NCI-H2029 treated with DMSO at 0.1 percent for 48 hours (cell line): ENCODE data around the gene DPM2.
A peak's percentile ranks its signal among the peaks of the same experiment; 100 is the strongest.

Experiments
- DNase-seq: peaks from one replicate; lab custom pipeline; 2025; lab: John Stamatoyannopoulos, UW

DPM2 gene

DNA sequence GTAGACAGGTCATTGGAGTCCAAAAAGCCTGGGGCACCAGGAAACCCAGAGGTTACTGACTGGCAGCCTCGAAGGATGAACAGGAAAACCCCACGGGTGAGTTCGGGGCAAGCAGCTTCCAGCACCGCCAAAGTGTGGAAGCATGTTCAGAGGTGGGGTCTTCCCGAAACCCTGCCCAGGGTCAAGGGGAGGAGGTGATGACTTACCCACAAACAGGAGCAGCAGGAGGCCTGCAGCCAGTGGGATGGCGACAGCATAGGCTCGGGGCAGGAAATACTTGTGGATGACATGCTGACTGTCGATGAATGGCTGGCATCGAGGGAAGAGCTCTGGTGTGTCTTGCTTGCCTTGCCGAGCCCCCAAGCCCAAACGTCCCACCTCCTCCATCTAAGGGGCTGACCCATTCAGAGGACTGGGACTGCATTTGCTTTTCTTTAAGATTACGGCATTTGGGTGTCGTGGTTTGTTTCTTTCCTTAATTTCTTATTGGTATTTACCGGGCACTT is 1.3 kb downstream of the DPM2 start:
- no peak for DNase-seq

DNA sequence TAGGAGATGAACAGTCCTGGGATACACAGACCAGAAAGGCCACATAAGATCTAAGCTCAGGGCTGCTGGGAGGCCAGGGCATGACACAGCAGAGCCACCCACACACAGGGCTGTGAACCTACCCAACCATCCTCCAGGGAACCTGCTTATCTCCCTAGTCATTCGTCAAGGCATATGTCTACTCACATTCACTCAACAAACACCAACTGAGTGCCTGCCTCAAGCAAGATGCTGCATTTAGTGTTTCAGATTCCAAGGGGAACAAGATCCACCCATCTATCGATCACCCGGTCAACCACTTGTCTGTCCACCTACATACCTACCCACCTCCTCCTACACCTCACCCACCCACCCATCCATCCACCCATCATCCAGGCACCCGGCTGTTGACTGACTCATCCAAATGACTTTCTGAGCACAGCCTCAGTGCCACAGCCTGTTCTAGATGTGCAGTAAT is 1.9 kb downstream of the DPM2 start:
- no peak for DNase-seq

DNA sequence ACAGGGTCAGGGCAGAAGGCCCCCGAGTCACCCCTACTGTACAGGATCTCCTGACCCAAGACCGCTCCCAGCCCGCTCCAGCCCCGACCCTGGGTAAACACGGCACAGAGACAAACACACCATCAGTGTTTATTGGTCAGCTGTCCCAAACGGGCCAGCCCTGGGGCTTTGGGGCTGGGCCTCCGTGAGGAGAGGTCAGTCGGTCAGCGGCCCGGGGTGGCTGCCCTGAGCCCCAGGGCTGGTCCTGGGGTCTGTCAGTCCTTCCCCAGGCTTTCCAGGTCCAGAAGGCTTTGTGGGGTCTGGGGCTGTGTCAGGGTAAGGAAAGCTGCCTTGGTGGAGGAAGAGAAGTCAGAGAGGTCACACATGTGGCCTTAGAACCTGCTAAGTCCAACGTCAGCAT is 2.7 kb downstream of the DPM2 start:
- no peak for DNase-seq

DNA sequence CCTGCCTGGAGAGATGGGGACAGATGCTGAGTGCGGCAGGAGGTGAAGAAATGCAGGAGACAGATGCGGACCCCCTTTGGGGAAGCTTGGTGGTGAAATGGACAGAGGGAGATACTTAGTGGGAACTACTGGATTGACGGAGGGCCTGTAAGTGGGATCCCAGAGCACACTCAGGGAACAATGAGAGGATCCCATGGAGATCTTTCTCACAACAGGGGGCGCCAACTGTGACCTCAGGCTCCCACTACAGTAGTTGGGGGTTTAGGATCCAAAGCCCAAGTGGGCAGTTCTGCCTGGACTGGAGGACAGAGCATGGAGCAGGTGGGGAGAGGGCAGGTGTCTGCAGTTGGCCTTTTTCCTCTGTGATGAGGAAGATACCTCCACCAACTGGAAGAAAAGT is 3.4 kb downstream of the DPM2 start:
- no peak for DNase-seq

DNA sequence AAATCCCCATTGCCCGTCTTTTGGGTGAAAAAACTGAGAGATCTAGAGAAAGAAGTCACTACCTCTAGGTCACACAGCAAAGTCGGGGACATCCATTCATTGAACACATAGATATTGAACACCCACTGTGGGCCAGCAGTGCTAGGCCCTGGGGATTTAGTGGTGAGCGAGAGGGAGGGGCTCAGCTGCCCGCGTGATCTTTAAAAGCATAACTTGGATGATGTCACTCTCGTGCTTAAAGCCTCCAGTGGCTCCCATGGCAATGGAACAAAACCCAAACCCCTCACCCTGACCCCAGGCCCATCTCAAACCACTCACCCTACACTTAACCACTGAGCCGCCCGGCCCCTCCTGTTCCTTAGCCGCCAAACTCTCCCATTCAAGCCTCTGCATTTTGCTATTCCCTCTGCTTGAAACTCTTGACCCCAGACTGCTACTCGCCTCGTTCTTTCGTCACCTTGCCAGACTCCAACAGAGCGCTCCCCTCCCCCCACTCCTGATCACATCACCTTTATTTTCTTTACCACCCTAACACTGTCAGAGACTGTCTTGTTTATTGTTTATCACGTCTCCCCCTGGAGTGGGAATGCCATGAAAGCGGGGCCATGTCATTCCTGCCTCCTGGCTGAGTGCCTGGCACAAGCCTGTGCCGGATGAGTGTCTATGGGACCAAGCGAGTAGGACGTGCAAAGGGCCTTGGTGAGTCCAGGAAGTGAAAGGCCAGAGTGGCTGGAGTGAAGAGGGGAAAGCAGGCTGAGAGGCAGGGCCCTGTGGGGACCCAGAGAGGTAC is 6.4 kb downstream of the DPM2 start:
- peak; percentile 87 for DNase-seq

DNA sequence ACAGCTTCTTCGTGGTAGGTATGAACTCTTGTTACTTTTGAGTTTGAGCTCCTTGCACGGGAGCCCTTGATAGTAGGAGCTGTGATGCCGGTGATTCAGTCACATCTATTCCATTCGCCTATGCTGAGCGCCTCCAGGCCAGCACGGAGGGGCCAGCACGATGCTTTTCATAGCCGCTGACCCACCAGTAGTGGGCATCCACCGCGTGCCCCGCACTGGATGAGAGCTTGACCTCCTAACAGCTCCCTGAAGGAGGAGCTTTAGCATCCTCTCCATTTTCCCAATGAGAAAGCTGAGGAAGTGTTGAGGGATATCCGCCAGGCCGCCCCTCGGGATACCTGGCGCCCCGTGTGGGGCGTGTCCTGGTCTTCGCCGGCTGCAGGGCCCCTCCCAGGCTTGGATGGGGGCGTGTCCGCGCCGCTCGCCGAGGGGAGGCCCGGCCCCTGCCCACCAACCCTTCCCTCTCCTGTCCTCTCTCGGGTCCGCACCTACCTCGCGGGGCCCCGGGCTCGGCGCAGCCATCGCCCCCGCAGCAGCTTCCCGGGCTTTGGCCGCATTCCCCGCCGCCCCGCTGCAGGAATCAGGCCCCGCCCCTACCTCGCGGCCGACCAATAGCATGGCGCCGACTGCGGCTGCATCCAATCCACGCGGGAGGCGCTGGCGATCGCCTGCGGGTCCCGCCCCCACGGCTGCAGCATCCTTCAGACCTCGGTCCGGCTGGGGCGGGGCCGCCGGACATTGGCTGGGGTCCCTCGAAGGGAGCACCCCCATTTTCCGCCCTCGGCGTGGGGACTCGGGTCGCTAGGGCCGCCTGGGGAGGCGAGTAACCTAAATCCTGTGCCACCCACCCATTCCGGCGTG is 7.2 kb downstream of the DPM2 start, which contains the start of gene PIP5KL1:
TSS of gene PIP5KL1 (minus strand) at position 547 of the 861 bp plus-strand sequence. CDS start at position 522, 25 bp downstream.
- no peak for DNase-seq

DNA sequence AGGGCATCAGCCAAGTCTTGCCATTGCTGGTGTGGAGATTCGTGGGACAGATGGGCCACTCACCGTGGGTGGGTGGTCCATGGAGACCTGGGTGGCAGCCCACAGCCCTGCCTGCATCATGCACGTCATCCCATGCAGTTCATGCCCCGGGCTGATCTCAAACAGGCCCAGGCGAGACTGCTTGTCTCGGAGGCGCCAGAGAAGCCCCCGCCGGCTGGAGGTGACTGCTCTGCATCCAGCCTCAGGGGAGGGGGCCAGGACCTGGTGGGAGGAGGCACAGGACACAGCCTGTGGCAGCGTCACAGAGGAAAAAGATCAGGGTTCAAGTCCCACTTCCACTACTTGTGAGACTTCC is 8.1 kb downstream of the DPM2 start:
- DNase-seq: no peak

DNA sequence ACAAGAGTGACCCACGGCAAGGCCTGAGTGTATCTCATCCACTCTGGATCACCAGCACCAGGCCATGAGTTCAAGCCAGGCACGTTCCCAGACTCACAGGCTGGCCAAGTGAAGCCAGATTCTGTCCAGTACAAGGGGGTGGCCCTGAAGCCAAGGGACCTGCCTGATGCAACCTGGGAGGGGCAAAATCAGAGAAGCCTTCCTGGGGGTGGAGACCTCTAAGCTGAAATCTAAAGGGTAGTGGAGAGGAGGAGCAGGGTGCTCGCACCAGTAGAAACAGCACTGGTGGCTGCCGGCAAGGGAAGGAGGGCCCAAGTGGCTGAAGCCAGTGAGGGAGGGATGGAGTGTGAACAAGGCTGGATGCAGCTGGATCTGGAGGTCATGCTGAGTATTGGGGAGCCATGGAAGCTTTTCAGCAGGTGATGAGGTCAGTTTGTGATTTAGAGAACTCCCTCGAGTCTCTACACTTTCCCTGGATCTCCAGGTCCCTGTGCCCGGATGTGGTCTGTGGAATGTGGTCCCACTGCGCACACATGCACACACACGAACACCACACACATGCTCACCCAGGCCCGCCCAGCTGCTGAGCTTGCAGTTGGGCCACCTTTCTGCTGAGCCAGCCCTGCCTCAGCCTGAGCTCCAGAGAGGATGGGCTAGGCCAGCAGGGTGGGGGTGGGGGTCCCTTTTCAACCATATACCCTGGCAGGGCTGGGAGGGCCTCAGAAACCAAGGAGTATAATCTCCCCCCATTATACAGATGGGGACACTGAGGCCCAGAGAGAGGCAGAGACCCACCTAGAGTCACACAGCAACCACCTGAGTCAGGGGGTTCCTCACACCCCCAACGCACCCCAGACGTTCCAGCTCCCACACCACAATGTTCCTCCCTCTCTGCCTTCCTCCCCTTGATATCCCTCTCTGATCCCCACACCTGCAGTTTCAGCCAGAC is 8.7 kb downstream of the DPM2 start:
- DNase-seq: no peak

DNA sequence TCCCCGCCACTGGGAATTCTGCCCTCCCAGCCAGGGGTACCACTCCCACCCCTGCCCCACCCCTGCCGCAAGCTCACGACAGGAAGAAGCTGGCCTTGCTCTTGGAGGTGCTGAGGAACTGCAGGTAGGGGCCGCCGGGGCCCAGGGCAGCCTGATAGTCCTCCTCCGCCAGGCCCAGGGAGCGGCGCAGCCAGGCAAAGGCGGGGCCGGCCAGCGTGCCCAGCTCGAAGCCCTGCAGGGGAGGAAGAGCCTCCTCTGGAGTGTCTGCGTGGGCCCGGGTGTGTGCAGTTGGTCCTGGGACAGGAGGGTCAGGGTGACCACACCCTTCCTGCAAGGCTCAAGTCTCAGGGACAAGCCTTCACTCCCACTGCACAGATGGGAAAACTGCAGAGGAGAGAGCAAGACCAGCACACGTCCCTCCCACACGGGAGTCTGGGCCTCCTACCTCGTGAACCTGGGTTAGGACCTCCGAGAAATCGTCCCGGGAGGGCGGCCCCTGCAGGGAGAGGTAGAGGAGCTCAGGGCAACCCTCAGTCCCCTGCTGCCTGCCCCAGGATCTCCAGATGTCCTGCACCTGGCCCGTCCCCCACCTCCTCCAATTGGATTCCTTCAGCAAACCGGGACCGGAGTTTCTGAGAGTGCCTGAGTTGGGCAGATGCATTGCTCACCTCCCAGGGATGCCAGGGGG is 9.5 kb downstream of the DPM2 start:
- no peak for DNase-seq

DNA sequence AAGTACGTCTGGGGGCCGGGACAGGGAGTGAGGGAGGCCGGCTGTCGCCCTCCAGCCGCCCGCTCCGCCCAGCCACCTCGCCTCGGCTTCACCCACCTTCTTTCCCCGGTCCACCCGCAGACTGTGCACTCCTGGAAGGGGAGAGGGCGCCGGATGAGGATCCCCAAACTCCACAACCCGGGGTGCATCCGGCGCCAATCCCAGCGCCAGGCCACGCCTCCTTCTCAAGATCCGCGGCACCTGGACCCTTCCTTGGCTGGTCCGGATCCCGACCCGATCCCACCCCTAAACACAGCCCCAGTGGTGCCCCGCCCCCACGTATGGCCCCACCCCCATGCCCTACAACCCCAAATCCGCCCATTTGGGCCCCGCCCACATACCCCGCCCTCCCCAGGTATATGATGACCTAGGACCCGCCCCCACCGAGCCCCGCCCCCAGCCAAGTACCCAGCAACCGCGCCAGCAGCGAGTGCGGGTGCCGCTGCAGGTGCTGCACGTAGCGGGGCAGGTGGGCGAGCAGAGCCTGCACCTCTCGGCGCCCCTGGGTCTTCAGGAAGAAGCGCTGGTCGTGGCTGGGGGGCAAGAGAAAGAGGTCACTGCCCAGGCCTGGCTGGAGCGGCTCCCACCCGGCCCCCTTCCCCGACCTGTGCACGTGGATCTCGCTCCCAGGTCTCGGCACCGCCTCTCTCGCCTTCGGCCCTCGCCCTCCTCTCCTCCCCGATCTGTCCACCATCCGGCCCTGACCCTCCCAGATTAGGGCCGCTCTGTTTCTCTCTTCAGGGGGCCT is 10.3 kb downstream of the DPM2 start:
- no peak for DNase-seq

DNA sequence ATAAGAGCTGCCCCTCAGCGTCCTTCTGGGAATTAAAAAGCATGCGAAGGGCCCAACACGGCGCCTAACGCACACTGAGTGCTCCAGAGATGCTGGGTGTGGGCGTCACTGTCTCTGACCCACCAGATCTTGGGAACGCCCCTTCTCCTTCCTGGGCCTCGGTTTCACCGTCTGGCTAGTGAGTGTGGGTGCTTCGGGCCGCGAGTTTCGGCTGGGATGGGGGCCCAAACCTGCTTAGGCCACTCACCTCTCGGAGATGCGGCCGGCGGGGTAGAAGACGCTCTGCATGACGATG is 10.8 kb downstream of the DPM2 start:
- no peak for DNase-seq

DNA sequence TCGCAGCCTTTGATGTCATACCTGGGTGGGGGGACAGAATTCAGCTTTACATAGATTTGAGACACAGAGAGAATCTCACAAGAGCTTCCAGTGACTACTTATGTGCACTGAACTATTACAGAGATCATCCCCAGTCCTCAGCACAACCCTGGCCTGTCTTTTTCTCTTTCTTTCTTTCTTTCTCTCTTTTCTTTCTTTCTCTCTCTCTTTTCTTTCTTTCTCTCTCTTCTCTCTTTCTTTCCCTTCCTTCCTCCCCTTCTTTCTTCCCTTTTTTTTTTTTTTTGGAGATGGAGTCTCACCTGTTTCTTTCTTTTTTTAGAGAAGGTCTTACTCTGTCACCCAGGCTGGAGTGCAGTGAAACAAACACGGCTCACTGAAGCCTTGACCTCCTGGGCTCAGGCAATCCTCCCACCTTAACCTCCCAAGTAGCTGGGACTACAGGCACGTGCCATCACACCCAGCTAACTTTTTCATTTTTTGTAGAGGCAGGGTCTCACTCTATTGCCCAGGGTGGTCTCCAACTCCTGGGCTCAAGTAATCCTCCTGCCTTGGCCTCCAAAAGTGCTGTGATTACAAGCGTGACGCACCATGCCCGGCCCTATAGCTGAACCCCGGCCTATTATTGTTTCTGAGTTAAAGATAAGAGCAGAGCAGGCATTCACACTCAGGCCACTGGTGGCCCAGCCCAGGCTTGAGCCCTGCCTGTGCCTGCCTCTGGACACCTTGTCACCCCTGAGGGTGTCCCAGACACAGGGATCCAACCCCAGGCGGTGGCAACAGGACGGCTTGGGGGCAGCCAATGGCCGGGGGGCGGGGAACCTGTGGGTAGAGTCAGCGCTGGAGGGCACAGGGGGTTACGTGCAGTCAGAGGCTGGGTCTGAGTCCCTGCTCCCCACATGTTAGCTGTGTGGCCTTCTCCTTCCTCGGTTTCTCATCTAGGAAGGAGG is 11.4 kb downstream of the DPM2 start:
- DNase-seq: no peak

DNA sequence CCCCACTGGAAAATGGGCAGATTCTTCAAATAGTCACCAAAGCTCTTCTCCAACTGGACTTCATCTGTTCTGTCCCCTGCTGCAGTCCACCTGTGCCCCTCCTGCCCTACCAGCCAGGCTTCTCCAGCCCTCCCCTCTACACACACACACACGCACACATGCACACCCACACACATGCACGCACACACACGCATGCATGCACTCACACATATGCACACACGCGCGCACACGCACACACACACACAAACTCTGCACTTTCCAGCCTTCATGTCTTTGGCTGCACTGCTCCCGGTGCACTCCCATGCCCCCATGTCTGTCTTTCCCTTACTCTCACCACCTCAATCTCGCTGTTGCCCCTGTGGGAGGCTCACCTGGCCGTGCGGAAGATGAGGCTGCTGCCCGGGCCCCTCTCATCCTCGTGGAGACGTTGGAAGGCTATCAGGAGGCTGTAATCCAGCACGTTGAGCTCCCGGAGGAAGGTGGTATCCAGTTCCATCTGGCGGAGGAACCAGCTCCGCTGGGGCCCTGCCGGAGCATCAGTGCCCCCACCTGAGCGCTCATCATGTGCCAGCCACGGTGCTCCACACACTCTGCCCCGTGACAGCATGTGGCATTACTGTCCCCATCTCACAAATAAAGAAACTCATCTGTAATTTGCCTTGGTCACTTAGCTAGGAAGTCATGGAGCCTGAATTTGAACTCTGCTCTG is 12.8 kb downstream of the DPM2 start:
- DNase-seq: no peak

DNA sequence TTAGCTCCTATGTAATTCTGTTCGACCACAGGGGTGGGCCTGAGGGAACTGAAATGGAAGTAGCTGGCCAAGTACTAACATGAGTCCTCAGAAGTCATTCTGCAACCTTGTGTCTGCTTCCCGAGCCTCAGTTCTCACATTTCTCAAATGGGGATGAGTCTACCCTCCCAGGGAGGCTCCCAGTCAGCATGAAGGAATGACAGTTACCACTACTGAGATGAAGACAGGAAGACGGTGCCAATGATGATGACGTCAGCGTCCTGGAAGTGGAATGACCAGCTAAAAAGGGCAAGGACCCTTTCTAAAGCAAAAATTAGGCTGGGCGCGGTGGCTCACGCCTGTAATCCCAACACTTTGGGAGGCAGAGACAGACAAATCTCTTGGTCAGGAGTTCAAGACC is 13.9 kb downstream of the DPM2 start:
- no peak for DNase-seq

DNA sequence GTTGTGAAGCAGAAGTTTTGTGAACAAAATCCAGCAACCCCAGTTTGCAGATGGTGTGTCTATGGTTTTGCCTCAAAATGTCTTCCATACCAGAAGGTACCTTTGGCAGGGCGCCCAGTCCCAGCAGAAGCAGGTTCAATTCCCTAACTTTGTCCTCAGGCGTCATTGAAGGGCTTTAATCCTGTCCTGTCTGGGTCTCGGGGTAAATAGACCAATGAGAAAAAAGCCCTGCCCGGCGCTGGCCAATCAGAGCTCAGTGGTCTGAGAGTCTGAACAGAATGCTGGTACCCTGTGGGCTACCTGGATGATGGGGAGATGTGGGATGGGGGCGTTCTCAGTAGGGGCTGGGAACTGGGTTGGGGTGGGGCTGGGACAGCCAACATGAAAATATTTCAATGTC is 14.6 kb downstream of the DPM2 start:
- DNase-seq: no peak

DNA sequence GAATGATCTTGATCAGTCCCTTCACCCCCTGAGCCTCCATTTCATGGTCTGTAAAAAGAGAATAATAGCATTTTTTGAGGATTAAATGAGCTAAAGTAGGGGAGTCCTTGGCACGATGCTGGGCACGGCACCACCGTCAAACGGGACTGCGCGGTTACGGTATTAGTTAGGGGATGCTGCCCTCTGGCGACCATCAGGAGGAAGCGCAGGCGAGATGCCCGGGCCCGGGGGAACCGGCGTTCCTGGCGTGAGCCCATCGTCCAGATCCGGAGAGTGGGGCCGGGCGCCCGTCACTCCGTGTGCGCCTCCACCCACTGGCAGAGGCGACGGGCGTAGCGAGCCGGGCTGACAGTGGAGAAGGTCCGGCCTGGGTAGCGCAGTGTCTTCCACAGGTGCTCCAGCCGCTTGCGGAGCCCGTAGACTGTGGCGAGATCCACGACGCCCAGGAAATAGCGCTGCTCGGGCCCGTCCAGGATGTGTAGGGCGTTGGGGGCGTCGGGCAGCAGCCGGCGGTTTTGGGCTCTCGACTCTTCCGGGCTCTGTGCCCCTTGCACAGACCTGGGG is 16.0 kb downstream of the DPM2 start:
- DNase-seq: peak; percentile 53

DNA sequence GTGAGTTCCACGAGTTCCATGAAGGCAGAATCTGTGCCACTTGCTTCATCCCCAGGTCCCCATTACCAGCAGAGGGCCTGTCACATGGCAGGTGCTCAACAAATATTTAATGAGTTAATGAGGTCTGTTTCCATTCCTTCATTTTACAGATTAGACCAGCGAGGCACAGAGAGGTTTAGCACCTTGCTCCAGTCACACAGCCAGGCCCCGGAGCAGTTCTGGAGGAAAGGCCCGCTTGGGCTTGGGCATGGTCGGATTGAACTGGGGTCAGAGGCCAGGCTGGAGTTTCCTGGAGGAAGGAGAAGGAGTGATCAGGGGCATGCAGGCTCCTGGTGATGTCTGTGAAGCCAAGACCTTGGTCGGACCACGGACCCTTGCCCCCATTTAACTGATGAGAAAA is 16.9 kb downstream of the DPM2 start:
- DNase-seq: no peak

DNA sequence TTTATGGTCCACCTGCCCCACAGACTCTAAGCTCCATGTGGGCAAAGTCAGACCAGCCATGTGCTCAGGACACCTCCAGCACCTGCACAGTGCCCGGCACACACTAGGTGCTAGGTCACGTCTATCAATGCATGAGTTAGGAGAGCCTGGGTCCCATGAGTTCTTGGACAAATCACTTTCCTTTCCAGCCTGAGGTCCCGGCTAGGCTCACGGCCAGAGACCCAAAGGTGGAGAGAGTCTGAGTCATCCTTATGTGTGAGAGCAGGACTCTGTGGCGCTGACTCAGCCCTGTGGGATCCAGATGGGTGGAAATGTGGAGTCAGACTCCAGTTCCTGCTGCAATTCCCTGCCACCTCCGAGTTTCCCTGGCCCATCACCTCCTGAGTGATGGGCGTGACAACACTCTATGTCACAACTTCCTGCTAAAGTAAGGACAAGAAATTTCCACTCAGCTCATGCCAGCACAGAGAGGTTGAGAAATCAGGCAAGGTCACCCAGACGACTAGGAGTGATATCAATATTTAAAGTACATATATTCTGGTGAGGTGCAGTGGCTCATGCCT is 18.3 kb downstream of the DPM2 start:
- DNase-seq: no peak
